ENCODE measurements around the gene C19orf25. TPM values are rescaled to one million over a fixed set of nuclear protein-coding genes. Genes with fewer than 3 reads are reported as not detected.
A peak's percentile ranks its signal among the peaks of the same experiment; 100 is the strongest.

Gene C19orf25
- total and polyA plus RNA-seq, 2 of the 13 experiments (the other 11 are each of a cell fraction or from before 2014, with no cell fraction given), result 14.2 to 32.4 TPM

DNA sequence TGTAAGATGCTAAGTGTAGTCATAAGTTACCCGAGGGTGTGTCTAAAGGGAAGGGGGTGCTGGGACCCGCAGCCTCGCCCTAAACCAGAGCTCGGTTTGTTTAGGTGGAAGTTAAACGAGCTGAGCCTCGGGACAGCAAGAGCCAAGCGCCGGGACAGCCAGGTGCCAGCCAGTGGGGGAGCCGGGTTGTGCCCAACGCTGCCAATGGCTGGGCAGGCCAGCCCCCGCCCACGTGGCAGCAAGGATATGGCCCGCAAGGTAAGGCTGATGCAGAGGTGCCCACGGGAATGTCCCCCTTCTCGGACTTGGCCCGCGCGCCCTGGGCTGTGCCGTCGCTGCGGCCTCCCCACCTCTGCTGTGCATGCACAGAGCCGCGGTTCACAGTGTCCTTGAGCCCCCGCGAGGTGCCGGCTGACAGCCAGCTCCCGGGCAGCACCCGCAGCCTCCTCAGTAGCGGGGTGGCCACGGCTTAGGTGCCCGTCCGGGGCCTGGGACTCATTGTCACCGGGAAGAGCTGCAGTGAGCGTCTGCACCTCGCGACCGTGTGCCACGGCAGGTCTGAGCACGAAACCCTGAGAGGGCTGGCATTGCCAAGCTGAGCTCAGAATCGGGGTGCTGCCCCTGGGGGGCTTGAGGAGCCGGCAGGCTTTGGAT, 50.1 kb downstream of the C19orf25 start:
- POLR2A ChIA-PET, result interaction anchor here (1.0 kb wide), 1 partner anchor 16 kb away, joined by 4 read pairs; no protein-coding TSS in a partner anchor
- FAIRE-seq (no peak), ATAC-seq (no peak), DNase-seq (ENCODE audit: low spot score) (no peak)
- 93% methylated on average over 15 of the region's 41 CpGs for WGBS (ENCODE audit: low lambda C conversion rate)
- H4K20me1 ChIP-seq (ENCODE audit: insufficient read depth, low read length), result peaks cover 8% of the 10 kb centered on the region
- in situ Hi-C loops (cut with HindIII; ENCODE audit: extremely low pct_ligation_motif_present, low pct_unique_long_range_greater_than_20kb) (no loop called here), intact Hi-C loops (cut with micrococcal nuclease; ENCODE audit: unreplicated experiment) (no loop called here)
- H3K36me3 ChIP-seq (replicated peaks in 1 of 2; ENCODE audit: control insufficient read depth in 1 of 2, insufficient read depth in 2 of 2, low read length in 2 of 2), result peaks cover 30 to 71% of the 10 kb centered on the region in 2 experiments
- TF ChIP-seq HNRNPL (IDR thresholded peaks at IDR 0.05; ENCODE audit: low read depth, low read length), result peak; percentile 49; the same call in 1 of the 2 replicates
- TF ChIP-seq, protein P1, sequence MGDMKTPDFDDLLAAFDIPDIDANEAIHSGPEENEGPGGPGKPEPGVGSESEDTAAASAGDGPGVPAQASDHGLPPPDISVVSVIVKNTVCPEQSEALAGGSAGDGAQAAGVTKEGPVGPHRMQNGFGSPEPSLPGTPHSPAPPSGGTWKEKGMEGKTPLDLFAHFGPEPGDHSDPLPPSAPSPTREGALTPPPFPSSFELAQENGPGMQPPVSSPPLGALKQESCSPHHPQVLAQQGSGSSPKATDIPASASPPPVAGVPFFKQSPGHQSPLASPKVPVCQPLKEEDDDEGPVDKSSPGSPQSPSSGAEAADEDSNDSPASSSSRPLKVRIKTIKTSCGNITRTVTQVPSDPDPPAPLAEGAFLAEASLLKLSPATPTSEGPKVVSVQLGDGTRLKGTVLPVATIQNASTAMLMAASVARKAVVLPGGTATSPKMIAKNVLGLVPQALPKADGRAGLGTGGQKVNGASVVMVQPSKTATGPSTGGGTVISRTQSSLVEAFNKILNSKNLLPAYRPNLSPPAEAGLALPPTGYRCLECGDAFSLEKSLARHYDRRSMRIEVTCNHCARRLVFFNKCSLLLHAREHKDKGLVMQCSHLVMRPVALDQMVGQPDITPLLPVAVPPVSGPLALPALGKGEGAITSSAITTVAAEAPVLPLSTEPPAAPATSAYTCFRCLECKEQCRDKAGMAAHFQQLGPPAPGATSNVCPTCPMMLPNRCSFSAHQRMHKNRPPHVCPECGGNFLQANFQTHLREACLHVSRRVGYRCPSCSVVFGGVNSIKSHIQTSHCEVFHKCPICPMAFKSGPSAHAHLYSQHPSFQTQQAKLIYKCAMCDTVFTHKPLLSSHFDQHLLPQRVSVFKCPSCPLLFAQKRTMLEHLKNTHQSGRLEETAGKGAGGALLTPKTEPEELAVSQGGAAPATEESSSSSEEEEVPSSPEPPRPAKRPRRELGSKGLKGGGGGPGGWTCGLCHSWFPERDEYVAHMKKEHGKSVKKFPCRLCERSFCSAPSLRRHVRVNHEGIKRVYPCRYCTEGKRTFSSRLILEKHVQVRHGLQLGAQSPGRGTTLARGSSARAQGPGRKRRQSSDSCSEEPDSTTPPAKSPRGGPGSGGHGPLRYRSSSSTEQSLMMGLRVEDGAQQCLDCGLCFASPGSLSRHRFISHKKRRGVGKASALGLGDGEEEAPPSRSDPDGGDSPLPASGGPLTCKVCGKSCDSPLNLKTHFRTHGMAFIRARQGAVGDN (CRISPR knock-in tag; IDR thresholded peaks at IDR 0.05), result peak; percentile 23; the same call in 1 of the 2 replicates
- TF ChIP-seq, protein P2, sequence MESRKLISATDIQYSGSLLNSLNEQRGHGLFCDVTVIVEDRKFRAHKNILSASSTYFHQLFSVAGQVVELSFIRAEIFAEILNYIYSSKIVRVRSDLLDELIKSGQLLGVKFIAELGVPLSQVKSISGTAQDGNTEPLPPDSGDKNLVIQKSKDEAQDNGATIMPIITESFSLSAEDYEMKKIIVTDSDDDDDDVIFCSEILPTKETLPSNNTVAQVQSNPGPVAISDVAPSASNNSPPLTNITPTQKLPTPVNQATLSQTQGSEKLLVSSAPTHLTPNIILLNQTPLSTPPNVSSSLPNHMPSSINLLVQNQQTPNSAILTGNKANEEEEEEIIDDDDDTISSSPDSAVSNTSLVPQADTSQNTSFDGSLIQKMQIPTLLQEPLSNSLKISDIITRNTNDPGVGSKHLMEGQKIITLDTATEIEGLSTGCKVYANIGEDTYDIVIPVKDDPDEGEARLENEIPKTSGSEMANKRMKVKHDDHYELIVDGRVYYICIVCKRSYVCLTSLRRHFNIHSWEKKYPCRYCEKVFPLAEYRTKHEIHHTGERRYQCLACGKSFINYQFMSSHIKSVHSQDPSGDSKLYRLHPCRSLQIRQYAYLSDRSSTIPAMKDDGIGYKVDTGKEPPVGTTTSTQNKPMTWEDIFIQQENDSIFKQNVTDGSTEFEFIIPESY (CRISPR knock-in tag; IDR thresholded peaks at IDR 0.05), result peak; percentile 83
- TF ChIP-seq ZNF883 (CRISPR knock-in tag; IDR thresholded peaks at IDR 0.05; ENCODE audit: not compliant biosample characterization), result no peak
- TF ChIP-seq RELA (CRISPR knock-in tag; IDR thresholded peaks at IDR 0.05), result no peak
- TF ChIP-seq AGO2 (optimal IDR thresholded peaks at IDR 0.05; ENCODE audit: low read depth, low read length), result peak; percentile 91
- TF ChIP-seq EED (CRISPR knock-in tag; IDR thresholded peaks at IDR 0.05), result no peak
- no peak for TF ChIP-seq SMAD3 (CRISPR knock-in tag; IDR thresholded peaks at IDR 0.05)
- TF ChIP-seq RBFOX2 (IDR thresholded peaks at IDR 0.05; ENCODE audit: low read depth, low read length), result peak; percentile 41; the same call in 1 of the 2 replicates
- no TSS peak for BruUV-seq (replicated peaks)
- H3K4me1 ChIP-seq (ENCODE audit: insufficient read depth, low read length), result peaks cover 20% of the 10 kb centered on the region
- no peaks in the 10 kb centered on the region for H3K9me3 ChIP-seq (ENCODE audit: low read length)
- peaks cover 23% of the 10 kb centered on the region for H3K79me2 ChIP-seq (ENCODE audit: insufficient read depth, low read length)
- no peak overlapping the region for H3K4me2 ChIP-seq (ENCODE audit: low read depth, low read length)
- no peaks in the 10 kb centered on the region for H3K27me3 ChIP-seq (ENCODE audit: control insufficient read depth in 1 of 2, insufficient read depth in 2 of 2, low read length in 2 of 2)
- CTCF ChIA-PET (ENCODE audit: low intra/inter-chr PET ratio, low total read pairs), result no interaction called here
- no peak overlapping the region for H3K27ac ChIP-seq (ENCODE audit: extremely low read length, insufficient read depth, low read length)
- no peak overlapping the region for H3K4me3 ChIP-seq (replicated peaks in 1 of 3; ENCODE audit: insufficient read depth in 1 of 3, low read depth in 2 of 3, low read length in 3 of 3)
- H3K9ac ChIP-seq (ENCODE audit: insufficient read depth, low read depth, low read length), result no peak overlapping the region
- H2AFZ ChIP-seq (ENCODE audit: low read length), result no peak overlapping the region
